GM21619 (cell line): Measurements from ENCODE around the gene RARRES1.
"Not testable (repeated sequence)": the region's sequence is repeated elsewhere in the genome, so short reads cannot be mapped to it uniquely, and the experiment has no call there.

Experiments
- ATAC-seq: cut with Tn5 transposase; IDR thresholded peaks from one replicate; pipeline ENCODE4 v1.9.1; 2021; ENCODE audit not compliant: unreplicated experiment

Gene RARRES1

DNA sequence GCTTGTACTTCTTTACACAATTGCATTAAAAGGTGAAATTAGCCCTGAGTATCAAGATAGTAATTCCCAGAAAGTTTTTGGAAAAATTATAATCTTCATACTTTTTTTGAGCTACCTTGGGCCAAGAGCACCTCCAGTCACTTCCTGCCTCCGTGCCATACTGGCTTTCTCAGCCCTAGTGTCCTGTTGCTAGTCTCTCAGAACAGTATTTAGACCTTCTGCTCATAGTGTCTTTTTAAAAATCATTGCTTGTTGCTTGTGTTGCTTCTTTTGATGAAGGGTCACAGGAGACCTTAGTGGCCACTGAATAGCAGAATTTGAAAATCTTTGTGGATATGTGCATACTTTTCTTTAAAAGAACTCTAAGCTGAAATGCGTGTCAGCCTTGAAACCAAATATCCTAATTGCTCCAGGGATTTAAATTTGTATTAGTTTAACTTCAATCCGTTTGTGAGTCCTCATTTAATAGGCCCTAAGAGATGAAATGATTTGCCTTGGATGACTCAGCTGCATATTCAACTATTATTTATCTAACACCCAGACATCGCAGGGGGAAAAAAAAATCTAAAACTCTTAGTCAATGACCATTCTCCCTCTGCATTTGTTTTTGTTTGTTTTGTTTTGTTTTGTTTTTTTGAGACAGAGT, 30.7 kb downstream of the RARRES1 start:
- no peak for ATAC-seq

DNA sequence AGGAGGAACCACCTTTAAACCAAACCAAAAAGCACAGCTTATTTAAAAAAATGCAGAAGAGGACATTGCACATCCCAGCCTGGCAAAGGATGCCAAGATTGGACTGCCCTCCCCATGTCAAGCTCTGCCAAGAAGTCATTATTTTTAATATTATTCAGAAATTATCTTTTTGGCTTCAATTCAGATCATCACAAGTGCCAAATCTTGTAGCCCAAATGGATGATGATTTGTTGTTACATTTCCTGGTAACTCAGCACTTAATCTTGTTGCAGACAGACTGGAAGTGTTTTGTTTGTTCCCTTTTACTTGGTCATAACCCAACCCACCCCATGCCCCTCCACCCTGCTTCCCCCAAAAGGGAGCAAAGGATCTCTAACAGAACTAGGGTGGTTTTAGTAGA, 31.7 kb downstream of the RARRES1 start:
- ATAC-seq: no peak

DNA sequence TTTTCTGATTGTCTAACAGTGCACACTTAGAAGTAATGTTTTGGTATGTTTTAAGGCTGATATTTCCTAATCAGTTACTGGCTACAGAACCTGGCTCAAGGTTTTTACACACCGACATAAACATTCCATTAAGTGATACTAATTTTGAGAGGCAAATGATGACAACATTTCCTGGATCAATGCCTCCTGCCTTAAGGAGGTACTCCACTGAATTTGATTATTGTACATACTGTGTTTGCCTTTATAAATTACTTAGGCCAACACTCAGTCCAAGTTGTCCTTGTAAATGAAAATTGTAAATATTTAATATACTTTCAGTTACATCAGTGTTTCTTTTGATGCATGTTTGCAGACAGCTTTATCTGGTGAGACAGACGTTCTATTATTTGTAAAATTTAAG, 35.6 kb downstream of the RARRES1 start:
- no peak for ATAC-seq

DNA sequence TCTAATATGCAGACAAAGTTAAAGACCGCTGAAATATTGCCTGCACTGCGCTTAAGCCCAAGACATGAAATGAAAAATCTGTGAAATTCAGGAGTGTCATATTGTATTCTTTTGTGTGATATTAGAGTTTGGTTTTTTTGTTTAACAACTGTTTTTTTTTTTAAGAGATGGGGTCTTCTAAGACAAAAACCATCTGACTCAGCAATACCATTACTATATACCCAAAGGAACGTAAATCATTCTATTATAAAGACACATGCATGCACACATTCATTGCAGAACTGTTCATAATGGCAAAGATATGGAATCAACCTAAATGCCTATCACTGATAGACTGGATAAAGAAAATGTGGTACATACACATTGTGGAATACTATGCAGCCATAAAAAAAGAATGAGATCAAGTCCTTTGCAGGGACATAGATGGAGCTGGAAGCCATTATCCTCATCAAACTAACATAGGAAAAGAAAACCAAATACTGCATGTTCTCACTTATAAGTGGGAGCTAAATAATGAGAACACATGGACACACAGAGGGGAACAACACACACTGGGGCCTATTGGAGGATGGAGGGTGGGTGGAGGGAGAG, 38.3 kb downstream of the RARRES1 start:
- not testable (repeated sequence) for ATAC-seq

DNA sequence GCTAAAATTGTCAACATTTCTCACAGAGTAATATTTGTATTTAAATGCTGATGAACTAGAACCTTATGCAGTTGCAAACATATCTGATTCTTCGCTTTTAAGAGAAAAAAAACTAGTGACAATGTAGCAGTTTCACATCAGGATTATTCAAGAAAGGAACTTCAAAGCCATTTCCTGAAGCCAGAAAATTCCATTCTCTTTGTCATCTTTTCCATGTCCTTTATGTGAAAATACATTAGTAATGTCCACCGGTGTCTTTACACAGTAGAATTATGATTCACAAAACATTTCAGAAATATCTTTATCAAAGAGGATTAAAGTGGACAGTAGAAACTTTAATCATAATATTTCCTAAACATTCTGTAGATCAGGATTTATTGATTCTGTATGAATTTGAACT, 47.1 kb downstream of the RARRES1 start:
- ATAC-seq: no peak

DNA sequence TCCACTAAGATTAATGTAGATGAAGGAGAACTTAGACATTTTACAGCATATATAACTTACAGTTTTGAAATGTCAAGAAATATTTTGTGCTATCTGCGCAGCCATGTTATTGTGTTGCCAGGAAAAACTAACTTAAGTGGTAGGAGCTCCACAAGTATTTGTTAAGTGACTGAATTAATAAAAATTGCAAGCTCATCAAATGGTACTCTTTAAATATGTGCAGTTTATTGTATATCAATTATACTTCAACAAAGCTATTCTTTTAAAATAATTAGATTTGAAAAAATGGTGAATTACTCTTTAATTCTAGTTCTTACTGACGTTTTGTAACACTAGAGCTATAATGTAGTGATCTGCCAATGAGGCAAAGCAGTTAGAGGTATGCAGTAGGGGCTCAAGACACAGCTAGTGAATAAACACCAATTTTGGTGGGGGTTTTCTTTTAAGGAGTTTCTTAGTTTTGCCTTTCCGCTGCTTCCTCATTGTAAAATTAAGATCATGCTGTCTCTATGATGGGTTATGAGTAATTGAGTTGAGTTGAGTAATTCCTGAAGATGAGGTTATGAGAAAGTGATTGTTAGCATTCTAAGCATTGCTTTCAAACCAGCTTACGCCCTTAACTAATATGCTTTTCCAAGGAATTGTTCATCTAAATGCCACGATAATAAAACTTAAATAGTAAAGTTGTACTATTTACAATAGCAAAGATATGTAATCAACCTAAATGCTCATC, 48.9 kb downstream of the RARRES1 start:
- ATAC-seq: no peak

DNA sequence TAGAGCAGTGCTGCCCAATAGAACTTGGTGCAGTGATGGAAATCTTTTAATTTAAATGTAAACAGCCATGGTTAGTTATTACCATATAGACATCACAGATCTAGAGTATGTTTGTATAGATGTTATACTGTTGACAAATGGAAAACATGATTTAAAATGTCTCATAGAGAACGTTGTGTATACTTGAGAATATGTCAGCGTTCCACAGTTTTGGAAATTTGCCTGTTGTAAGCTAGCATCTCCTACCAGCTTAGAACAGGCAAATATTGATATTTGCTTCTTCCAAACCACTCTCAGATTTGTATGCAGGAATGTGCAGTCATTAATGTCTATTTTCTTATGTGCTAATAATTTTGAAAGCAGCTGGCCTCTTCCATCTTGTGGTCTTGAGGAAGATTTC, 51.4 kb downstream of the RARRES1 start:
- no peak for ATAC-seq

DNA sequence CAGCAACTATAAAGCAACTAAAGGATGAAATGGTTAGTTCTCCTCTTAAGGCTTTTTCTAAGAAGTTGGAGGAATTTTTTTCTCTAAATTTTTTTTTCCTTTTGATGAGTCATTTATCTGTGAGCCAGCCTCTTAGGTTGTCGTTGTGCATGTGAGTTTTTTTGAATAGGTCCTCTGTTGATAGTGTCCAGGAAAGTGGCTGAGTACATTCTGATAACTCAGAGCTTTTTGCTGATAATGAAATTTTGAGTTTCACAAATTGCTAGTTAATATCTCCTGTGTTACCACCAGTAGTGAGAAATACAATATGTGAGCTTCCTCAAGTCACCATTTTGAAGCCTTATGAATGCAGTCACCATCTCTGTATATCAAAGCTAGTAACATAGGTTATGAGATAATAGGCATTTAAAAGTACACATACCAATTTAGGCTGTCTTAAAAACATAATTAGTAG, 52.7 kb downstream of the RARRES1 start:
- no peak for ATAC-seq

DNA sequence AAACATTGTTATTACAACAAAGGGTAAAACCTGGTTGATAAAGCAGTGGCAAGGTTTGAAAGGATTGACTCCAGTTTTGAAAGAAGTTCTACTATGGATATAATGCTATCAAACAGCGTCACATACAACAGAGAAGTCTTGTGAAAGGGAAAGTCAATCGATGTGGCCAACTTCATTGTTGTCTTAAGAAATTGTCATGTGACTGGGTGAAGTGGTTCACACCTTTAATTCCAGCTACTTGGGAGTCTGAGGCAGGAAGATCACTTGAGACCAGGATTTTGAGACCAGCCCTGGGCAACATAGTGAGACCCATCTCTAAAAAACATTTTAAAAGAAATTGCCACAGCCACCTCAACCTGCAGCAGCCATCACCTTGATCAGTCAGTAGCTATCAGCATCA, 53.6 kb downstream of the RARRES1 start:
- ATAC-seq: no peak

DNA sequence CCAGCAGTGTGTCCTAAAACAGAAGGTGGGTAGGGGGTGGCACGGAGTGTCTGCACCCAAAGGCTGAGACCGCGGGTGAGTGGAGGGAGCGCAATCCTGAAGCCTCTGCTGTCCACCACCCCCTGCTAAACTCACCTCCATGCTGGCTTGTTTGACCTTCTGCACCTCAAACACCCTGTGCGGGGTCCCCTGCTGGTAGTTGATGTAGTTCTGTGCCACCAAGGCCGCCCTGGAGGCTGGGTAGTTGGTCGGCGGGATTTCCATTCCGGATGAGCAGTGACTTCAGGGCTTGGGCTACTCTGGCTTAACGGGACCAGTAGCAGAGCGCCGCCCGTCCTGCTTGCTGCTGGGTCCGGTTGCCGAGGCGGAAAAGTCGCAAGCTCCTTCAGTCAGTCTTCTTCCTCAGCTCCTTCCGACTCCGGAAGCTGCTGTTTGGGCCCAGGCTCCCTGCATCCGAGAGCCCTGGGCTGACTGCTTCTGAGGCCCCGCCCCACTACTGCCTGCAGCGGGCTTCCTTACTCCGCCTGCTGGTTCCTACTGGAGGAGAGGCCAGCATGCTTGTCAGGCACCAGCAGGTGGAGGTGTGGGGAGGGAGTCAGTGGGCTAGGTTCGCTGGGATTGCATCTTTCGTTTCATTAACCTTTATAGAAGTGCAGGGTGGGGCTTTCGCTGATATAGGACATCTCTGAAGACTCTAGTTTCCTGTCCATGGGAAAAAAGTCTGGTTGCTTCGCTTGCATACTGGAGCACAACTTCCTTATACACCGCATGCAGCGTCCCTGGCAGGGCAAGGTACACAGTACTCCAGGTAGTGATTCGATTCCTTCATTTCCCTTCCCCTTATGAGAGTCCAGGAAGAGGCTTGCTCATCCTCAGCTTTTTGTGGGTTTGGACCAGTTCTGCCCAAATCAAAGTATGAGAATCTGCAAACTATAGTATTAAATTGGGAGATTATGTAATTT, 59.8 kb downstream of the RARRES1 start, which contains the start of gene LXN:
TSS of gene LXN (minus strand) at position 434 of the 962 bp plus-strand sequence. CDS start at position 264, 170 bp downstream.
- peak; percentile 99 for ATAC-seq

DNA sequence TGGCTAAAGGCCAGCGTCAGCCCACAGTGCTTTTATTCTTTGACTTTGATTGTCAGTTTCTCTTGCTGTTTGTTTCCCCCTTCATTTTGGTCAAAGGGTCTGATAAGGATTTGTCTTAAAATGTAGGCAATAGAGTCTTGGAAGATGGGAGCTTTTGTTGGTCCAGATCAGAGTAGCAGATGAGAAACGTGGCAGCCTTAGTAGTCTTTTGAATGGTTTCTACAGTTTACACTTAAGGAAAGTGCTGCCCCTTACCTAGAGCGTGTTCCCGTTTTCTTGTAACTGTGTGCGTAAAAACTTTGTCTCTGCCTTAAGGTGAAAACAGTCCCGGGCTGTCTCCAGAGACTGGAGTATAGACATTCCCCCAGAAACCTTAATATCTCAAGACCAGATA, 60.4 kb downstream of the RARRES1 start:
- peak; percentile 3 for ATAC-seq

DNA sequence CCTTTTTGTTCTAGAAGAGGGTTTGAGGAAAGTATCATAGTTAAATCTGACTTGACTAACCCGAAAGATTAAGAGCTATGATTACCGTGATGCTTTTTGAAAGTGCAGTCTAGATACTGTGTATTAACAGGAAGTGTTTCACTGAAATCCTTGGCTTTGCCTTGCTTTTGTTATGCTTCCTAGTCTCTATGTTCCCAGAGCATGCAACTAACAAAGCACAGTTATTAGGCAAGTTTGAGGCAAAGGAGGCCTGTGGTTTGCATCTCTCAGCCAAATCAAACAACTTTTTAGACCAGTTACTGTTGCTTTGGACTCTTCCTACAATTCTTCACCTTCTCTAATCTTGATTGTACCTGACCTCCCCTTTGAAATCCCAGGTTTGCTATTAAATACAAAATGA, 63.8 kb downstream of the RARRES1 start:
- ATAC-seq: no peak

DNA sequence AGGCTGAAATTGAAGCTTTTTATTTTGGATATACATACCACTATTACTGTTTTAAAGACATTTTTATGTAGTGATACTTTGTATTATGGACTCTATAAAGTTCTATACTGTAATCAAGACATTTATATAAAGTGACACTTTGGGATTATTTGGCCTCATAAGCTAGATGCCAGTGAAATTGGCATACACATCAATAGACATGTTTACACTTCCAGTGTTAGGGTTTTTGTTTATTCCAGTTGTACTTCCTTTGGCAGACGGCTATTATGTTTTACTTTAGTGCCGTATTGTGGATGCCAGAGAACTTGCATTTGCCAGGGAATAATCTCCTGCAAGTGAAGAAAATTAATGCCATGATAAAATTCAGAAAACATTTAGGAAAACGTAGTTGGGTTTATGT, 65.8 kb downstream of the RARRES1 start:
- ATAC-seq: no peak

DNA sequence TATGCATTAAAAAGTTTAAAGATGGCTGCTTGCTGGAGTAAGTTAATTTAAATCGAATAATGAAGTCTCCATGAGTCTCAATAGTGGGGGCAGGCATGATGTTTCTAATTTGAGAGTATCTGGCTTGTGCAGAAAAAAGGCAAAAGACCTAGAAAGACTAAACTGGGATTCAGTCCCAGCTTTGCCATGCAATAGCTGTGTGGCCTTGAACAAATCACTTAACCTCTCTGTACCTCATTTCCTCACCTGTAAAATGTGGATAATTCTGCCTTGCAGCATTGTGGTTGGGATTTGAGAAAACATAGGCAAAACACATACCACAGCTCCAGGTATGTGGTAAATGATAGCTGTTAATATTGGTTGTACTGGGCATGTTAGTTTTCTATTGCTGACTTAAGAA, 68.4 kb downstream of the RARRES1 start:
- no peak for ATAC-seq

DNA sequence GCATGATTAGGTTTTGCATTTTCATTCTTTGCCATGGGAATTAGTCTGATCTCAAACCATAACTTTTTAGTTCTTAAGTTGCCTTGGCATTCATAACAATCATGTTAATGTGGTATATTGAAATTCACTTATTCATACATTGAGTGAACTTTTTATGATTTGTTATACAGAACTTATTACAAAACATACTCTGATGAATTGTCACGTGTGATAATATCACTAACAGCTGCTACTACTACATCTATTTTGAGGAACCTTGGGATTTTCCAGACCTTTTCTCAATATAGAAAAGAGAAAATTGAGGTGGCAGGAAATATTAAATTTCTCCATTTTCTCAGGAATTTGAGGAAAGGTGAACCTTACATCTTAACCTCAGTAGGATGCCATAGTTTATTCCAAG, 69.0 kb downstream of the RARRES1 start:
- ATAC-seq: no peak

DNA sequence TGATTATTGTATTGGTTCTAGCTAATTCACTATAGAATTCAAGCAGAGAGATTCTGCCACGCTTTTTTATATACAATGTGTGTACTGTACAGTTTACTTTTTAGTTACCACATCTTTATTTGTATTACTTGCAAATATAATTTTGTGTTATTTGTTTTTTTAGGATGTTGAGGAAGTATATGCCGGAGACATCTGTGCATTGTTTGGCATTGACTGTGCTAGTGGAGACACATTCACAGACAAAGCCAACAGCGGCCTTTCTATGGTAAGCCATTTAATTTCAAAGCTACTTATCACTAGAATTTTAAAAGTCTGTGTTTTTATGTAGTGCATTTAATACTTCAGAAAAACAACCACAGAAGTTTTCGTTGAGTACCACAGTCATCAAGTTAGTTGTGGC, 71.5 kb downstream of the RARRES1 start:
- no peak for ATAC-seq

DNA sequence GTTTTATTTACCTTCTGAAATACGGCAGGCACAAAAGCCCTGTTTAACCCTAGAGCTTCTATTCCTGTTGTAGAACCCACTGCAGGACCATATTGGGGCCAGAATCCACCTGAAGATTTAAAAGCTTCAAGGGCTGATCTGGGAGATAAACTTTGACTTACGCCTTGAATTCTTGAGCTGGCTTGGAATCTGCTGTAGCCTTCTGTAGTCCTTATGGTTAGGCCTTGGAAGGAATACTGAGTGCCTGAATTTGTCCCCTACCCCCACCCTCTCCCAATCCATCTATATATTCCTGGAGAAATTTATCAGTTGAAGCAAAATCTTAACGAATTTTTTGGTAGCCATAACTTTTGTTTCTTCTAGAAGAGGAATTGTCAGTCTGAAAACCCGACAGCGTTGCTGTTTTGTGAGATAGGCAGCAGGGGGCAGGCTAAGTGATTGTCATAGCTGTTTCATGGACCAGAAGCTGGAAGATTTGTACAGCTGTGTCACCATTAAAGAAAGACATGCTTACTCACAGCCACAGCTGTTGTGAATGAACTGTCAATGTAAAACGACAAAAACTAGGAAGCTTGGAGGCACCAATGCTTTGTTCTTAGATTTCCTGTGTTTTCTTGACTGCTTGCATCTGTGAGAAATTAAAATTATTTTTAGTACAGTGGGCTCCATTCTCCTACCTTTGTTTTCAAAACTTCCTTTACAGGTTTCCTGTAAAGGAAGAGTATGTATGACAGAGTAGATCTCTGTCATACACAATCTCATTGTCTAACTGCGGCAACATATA, 72.6 kb downstream of the RARRES1 start:
- peak; percentile 93 for ATAC-seq

DNA sequence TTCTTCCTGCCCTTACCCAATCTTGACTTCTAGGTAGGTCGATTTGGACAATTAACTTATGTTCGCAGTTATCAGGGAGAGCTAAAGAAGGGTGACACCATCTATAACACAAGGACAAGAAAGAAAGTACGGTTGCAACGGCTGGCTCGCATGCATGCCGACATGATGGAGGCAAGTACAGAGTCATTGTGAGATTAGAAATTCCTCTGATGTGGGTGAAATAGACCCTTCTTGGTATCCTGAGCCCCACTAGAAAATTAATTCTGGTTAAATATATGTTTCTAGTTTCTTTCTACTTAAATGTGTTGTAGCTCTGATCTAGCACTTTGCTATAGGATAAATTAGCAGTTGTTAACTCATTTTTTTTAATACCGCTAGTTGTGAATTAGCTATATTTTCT, 73.4 kb downstream of the RARRES1 start:
- ATAC-seq: no peak

DNA sequence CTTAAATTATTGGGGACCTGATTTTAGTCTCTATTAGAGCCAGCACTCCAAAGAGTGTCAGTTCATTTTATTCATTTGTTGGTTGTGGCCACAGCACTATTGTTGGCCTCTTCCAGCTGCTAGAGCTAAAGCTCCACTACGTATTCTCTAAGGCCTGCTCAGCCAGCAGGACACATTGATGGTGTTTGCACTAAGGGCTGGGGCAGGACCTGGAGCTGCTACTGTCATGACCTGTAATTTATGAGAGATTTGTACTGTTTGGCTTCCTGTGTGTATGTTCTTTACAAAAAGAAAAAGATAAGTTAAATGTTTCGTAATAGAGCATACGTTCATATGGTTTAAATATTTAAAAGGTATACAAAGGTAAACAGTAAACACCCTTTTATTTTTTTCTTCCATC, 79.8 kb downstream of the RARRES1 start:
- ATAC-seq: no peak

DNA sequence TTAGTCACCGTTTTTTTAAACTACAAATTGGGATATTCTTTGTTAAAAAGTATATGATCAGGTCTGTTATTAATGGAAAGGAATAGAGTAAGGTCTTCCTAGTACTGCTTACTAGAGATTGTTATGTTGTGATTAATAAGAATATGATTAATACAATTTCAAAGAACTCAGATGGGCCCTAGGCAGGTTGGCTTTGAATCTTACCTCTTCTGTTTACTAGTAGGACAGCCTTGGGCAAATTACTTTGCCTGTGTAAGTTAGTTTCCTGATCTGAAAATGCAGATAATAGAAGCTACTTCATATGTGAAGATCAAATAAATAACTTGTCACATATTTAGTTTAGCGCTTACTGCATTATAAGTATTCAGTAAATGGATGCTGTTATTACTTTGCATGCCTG, 81.1 kb downstream of the RARRES1 start:
- ATAC-seq: no peak
